Activated CD8-positive, alpha-beta T cell treated with anti-CD3 and anti-CD28 coated beads for 36 hours (primary cell): ENCODE data around the gene ARG2. TPM values are rescaled to one million over a fixed set of nuclear protein-coding genes. Genes with fewer than 3 reads are reported as not detected.
"Not testable (repeated sequence)": the region's sequence is repeated elsewhere in the genome, so short reads cannot be mapped to it uniquely, and the experiment has no call there.

ENCODE experiments used
- ATAC-seq: fragments of 200-7000 bp; cut with Tn5 transposase; one replicate; pipeline ENCODE4 v1.10.0; 2021; ENCODE audit warnings: mild to moderate bottlenecking, moderate library complexity
- CTCF ChIA-PET: fragments of 350-600 bp; sonication (Branson Sonifier 250); formaldehyde crosslinking; loops from one replicate; lab custom pipeline; 2021; ENCODE audit warnings: antibody characterized with exemption; lab: Charles Lee
- POLR2A ChIA-PET: fragments of 350-600 bp; sonication (Branson Sonifier 250); formaldehyde crosslinking; loops from one replicate; lab custom pipeline; 2021; ENCODE audit warnings: antibody characterized with exemption; lab: Charles Lee
- DNase-seq: peaks from one replicate; pipeline ENCODE4 v3.0.0-alpha.2; 2020
- H3K27ac Mint-ChIP-seq: one replicate; pipeline ENCODE4 v1.8.0; 2021; ENCODE audit warnings: mild to moderate bottlenecking, mixed read lengths
- H3K27me3 Mint-ChIP-seq: one replicate; pipeline ENCODE4 v1.8.0; 2021; ENCODE audit warnings: mixed read lengths
- H3K36me3 Mint-ChIP-seq: one replicate; pipeline ENCODE4 v1.8.0; 2021; ENCODE audit warnings: low read depth, mixed read lengths
- H3K4me1 Mint-ChIP-seq: one replicate; pipeline ENCODE4 v1.8.0; 2021; ENCODE audit warnings: low read depth, mixed read lengths
- H3K4me3 Mint-ChIP-seq: one replicate; pipeline ENCODE4 v1.8.0; 2021; ENCODE audit warnings: mild to moderate bottlenecking, moderate library complexity, mixed read lengths
- H3K9me3 Mint-ChIP-seq: one replicate; pipeline ENCODE4 v1.8.0; 2021; ENCODE audit warnings: mixed read lengths
- intact Hi-C: fragments of 100-400 bp; cut with micrococcal nuclease; formaldehyde crosslinking; loops from one replicate; pipeline ENCODE4 v1.10.0; 2022
- total RNA-seq, 2 experiments: library from RNA; stranded (reverse); gene quantifications; one replicate each; pipeline ENCODE4 v1.2.3, GENCODE V29; 2021
- TF ChIP-seq, protein P1 (sequence below): fragments of 200-600 bp; IDR thresholded peaks from one replicate; pipeline ENCODE4 v1.8.0; 2022; ENCODE audit warnings: antibody characterized with exemption, mild to moderate bottlenecking

Gene ARG2
- total RNA-seq, 2 experiments from 2014 or later: 9.9 TPM

DNA sequence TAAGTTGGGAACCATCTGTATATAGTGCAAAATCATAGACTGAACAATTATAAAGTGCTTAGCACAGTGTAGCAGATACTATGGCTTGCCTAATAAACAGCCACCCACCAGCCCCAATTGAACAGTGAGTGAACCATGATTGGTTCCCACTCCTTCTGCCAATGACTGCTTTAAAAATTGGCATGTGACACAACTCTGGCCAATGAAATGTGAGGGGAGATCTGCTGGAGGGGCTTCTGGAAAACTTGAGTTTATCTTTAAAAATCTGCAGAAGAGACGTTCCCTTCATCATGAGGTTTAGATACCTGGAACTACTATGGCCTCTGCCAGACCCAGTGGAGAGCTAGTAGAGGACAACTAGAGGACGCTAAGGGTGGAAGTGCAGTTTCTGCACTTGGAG, 24.3 kb upstream of the ARG2 start:
- Mint-ChIP-seq H3K4me1 (peaks cover 36% of the 10 kb centered on the region), H3K36me3 (peaks cover 25% of the 10 kb centered on the region), H3K27ac (no peak overlapping the region), H3K9me3 (no peaks in the 10 kb centered on the region), H3K4me3 (no peak overlapping the region), H3K27me3 (no peaks in the 10 kb centered on the region)
- TF ChIP-seq, protein P1, sequence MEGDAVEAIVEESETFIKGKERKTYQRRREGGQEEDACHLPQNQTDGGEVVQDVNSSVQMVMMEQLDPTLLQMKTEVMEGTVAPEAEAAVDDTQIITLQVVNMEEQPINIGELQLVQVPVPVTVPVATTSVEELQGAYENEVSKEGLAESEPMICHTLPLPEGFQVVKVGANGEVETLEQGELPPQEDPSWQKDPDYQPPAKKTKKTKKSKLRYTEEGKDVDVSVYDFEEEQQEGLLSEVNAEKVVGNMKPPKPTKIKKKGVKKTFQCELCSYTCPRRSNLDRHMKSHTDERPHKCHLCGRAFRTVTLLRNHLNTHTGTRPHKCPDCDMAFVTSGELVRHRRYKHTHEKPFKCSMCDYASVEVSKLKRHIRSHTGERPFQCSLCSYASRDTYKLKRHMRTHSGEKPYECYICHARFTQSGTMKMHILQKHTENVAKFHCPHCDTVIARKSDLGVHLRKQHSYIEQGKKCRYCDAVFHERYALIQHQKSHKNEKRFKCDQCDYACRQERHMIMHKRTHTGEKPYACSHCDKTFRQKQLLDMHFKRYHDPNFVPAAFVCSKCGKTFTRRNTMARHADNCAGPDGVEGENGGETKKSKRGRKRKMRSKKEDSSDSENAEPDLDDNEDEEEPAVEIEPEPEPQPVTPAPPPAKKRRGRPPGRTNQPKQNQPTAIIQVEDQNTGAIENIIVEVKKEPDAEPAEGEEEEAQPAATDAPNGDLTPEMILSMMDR: no peak
- ChIA-PET CTCF (interaction anchor here (1.3 to 1.8 kb wide), 2 partner anchors 14 to 109 kb away, joined by 5 to 6 read pairs; no protein-coding TSS in a partner anchor), POLR2A (no interaction called here)
- ATAC-seq: no peak
- intact Hi-C loops: loop anchor here (5.0 kb wide), 1 partner anchor 72 kb away; no protein-coding TSS in a partner anchor
- no peak for DNase-seq

DNA sequence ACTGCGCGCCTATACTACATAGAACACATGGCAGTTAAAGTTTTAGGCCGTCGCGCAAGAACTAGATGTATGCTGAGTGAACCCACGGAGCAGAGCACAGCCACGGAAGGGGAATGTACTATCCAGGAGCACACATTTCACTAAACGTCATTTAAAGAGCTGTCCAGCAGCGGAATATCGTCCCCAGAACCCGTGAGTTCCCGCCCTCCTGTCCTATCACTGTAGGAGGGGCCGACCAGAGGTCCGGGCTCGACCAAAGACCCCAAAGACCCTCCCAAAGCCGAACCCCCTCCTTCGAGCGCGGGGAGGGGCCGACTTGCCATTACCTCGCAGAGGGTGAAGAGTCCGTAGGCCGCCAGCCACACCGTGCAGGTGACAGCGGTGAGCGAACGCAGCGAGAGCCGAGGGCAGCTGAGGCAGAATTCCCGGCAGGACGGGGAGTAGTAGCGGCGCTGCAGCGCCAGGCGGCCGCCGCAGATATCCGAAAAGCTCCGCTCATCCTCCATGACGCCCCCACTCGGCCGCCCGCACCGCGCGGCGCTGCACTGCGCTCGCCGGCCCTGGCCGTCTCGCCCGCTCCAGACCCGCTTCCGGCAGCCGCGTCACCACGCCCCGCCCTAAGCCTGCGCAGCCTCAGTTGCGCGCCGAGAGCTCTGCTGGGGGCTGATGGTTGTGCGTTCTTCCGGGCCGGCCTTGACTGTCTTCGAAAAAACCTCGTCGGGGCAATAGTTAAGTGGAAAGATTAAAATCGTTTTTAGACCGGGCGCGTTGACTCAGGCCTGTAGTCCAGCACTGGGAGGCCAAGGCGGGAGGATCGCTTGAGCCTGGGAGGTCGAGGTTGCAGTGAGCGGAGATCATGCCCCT, 19.8 kb upstream of the ARG2 start, which contains the start of gene PIGH:
PIGH (minus strand) TSS at position 571 of the 864 bp plus-strand sequence; CDS start at position 506, 65 bp downstream.
- peak within 1 kb of the TSS; percentile 94 for H3K27ac Mint-ChIP-seq

DNA sequence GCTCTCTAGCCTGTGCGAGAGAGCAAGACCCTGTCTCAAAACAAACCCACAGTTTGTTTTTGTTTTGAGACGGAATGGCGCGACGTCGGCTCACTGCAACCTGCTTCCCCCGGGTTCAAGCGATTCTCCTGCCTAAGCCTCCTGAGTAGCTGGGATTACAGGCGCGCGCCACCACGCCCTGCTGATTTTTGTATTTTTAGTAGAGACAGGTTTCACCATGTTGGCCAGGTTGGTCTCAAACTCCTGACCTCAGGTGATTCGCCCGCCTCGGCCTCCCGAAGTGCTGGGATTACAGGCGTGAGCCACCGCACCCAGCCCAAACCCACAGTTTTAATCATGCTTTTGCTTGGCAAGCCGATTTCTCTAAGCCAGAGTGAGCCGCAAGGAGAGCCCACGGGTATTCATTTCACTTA, 19.2 kb upstream of the ARG2 start:
- DNase-seq, H3K27me3 Mint-ChIP-seq, intact Hi-C loops, H3K9me3 Mint-ChIP-seq, ATAC-seq: not testable (repeated sequence)
- ChIA-PET CTCF (interaction anchor here (0.6 to 4.3 kb wide), 21 partner anchors 10 to 241 kb away, joined by 3 to 34 read pairs (median 5); partner anchors contain the start of genes ARG2, ATP6V1D, RDH11 and RDH12), POLR2A (interaction anchor here (1.0 to 1.9 kb wide), 5 partner anchors 11 to 160 kb away, joined by 3 to 8 read pairs (median 4); no protein-coding TSS in a partner anchor)
- Mint-ChIP-seq H3K27ac (peak overlapping the region; percentile 94), H3K4me3 (peak overlapping the region; percentile 89), H3K4me1 (peaks cover 36% of the 10 kb centered on the region), H3K36me3 (peaks cover 13% of the 10 kb centered on the region)

More for the DNA sequence above, 19.8 kb upstream of the ARG2 start, which contains the start of gene PIGH:
- peaks cover 41% of the 10 kb centered on the region for H3K4me1 Mint-ChIP-seq
- DNase-seq (peak; percentile 95), ATAC-seq (peak; percentile 100)
- intact Hi-C loops: loop anchor here (5.0 kb wide), 1 partner anchor 67 kb away; no protein-coding TSS in a partner anchor
- H3K9me3 Mint-ChIP-seq: no peaks in the 10 kb centered on the region
- peak within 1 kb of the TSS; percentile 89 for H3K4me3 Mint-ChIP-seq
- no peaks in the 10 kb centered on the region for H3K27me3 Mint-ChIP-seq
- ChIA-PET POLR2A (interaction anchor here (1.0 to 1.9 kb wide), 5 partner anchors 10 to 160 kb away, joined by 3 to 8 read pairs (median 4); no protein-coding TSS in a partner anchor), CTCF (interaction anchor here (0.6 to 4.3 kb wide), 26 partner anchors 9 to 240 kb away, joined by 3 to 34 read pairs (median 4); partner anchors contain the start of genes ARG2, ATP6V1D, RDH11 and RDH12)
- TF ChIP-seq, protein P1: peak; percentile 44
- peaks cover 18% of the 10 kb centered on the region for H3K36me3 Mint-ChIP-seq

DNA sequence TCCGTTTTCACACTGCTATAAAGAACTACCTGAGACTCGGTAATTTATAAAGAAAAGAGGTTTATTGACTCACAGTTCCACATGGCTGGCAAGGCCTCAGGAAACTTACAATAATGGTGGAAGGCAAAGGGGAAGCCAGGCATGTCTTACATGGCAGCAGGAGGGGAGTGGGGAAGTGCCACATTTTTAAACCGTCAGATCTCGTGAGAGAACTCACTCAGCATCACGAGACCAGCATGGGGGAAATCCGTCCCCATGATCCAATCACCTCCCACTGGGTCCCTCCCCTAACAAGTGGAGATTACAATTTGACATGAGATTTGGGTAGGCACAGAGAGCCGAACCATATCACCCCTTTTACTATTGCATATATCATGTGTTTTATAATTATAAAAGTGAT, 17.6 kb upstream of the ARG2 start:
- Mint-ChIP-seq H3K36me3 (peaks cover 2% of the 10 kb centered on the region), H3K4me3 (no peak overlapping the region), H3K27me3 (no peaks in the 10 kb centered on the region), H3K4me1 (peaks cover 29% of the 10 kb centered on the region), H3K9me3 (no peaks in the 10 kb centered on the region), H3K27ac (no peak overlapping the region)
- DNase-seq: no peak
- intact Hi-C loops: no loop called here
- TF ChIP-seq, protein P1: no peak
- ChIA-PET CTCF (interaction anchor here (1.9 kb wide), 1 partner anchor 92 kb away, joined by 5 read pairs; no protein-coding TSS in a partner anchor), POLR2A (interaction anchor here (1.0 kb wide), 1 partner anchor 21 kb away, joined by 3 read pairs; no protein-coding TSS in a partner anchor)
- ATAC-seq: no peak

DNA sequence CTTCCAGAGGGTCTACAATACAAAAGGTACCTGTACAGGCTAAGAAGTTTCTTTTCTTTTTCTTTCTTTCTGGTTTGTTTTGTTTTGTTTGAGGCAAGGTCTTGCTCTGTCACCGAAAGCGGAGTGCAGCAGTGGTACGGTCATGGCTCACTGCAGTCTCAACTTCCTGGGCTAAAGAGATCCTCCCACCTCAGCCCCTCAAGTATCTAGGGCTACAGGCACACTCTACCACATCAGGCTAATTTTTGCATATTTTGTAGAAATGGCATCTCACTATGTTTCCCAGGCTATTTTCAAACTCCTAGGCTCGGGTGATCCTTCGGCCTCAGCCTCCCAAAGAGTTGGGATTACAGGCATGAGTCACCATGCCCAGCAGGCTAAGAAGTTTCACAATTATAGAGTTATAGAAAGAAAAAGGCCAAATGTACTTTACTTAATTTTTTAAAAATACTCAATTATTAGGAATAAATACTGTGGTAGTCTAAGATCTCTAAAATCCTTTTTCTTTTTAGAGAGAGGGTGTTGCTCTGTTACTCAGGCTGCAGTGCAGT, 16.6 kb upstream of the ARG2 start:
- POLR2A ChIA-PET: no interaction called here
- Mint-ChIP-seq H3K27me3 (no peaks in the 10 kb centered on the region), H3K4me1 (peaks cover 20% of the 10 kb centered on the region), H3K9me3 (no peaks in the 10 kb centered on the region), H3K4me3 (no peak overlapping the region), H3K36me3 (peaks cover 2% of the 10 kb centered on the region), H3K27ac (no peak overlapping the region)
- DNase-seq (no peak), ATAC-seq (no peak)
- TF ChIP-seq, protein P1: no peak
- intact Hi-C loops: no loop called here
- CTCF ChIA-PET: no interaction called here
